ENCODE results near the gene SMCHD1.

GRCh38 chr18:2662990-2663389 is 7.5 kb downstream of the SMCHD1 start:
- TF ChIP-seq CTCF (conservative IDR thresholded peaks at IDR 0.05; ENCODE audit: low read depth, low read length) (no peak), EZH2phosphoT487 (IDR thresholded peaks at IDR 0.05; ENCODE audit: borderline replicate concordance, low read length) (no peak), EZH2 (IDR thresholded peaks at IDR 0.05; ENCODE audit: low read length, unreplicated experiment) (no peak)
